Myocyte (in vitro differentiated cells): ENCODE results near the gene KDM4C. TPM values are rescaled to one million over a fixed set of nuclear protein-coding genes. Genes with fewer than 3 reads are reported as not detected.
A peak's percentile ranks its signal among the peaks of the same experiment; 100 is the strongest.
"Not testable (repeated sequence)": the region's sequence is repeated elsewhere in the genome, so short reads cannot be mapped to it uniquely, and the experiment has no call there.

ENCODE experiments used
- DNase-seq: peaks from one replicate; pipeline ENCODE4 v3.0.0-alpha.2; 2012; ENCODE audit warnings: low read depth
- total RNA-seq: library from RNA; depleted of rRNA; stranded (reverse); fragments of >200 nt; gene quantifications from 2 replicates; pipeline ENCODE4 v1.2.3, GENCODE V29; 2014

KDM4C gene
- total RNA-seq, 1 donor from 2014 or later: 17.1 TPM

DNA sequence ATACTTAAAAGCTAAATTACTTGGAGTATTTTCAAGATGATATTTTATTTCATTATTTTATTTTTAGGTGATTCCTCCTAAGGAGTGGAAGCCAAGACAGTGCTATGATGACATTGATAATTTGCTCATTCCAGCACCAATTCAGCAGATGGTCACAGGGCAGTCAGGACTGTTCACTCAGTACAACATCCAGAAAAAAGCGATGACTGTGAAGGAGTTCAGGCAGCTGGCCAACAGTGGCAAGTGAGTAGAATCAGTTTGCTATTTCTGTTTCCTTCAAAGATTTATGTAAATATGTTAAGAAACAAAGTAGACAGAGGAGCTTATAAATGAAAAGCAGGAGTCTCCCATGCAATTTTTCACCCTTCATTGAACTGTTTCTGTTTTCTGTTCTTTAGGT lies 47.8 kb downstream of the KDM4C start:
- DNase-seq: peak; percentile 68

DNA sequence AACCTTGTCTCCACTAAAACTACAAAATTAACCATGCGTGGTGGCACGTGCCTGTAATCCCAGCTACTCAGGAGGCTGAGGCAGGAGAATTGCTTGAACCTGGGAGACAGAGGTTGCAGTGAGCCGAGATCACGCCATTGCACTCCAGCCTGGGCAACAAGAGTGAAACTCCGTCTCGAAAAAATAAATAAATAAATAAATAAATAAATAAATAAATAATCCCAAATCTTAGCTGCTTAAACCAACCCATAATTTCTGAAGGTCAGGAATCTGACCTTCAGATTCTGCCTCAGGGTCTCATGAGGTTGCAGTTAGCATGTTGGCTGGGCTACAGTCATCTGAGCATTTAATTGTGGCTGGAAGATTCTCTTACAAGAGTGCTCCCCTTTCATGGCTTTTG lies 48.5 kb downstream of the KDM4C start:
- DNase-seq: not testable (repeated sequence)

DNA sequence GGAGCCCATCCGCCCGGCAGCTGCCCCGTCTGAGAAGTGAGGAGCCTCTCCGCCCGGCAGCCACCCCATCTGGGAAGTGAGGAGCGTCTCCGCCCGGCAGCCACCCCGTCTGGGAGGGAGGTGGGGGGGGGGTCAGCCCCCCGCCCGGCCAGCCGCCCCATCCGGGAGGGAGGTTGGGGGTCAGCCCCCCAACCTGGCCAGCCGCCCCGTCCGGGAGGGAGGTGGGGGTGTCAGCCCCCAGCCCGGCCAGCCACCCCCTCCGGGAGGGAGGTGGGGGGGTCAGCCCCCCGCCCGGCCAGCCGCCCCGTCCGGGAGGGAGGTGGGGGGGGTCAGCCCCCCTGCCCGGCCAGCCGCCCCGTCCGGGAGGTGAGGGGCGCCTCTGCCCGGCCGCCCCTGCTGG lies 49.9 kb downstream of the KDM4C start:
- not testable (repeated sequence) for DNase-seq

DNA sequence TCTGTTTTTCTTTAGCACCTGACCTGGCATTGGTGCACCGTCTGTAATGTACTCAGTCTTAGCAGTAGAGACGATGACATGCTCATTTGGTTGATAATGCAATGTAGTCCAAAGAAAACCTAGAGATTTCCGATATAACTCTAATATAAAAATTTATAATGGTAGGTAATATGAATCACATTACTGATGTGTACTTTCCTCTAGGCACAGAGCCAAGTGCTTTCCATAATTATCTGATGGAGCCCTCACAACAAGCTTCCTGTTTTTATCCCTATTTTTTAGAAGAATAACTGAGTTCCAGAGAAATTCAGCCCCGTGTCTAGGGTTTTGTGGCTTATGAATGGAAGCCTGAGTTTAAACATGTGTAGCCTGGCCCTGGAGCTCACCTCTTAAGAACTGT lies 53.7 kb downstream of the KDM4C start:
- no peak for DNase-seq

DNA sequence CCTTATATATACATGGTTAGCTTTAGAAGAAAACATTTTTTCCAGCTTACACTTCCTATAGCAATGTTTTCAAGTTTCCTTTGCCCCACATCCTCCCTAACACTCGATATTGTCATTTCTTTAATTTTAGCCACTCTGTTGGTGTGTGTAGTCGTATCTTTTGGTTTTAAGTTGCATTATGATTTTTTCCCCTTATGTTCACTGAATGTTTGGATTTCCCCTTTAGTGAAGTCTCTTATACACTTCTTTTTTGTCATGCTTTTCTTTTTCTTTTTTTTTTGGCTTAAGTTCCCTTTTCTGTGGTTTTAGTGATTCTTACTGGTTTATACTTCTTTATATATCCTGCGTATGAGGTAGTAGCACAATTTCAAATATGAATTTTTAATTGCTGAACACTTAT lies 58.8 kb downstream of the KDM4C start:
- DNase-seq: no peak

DNA sequence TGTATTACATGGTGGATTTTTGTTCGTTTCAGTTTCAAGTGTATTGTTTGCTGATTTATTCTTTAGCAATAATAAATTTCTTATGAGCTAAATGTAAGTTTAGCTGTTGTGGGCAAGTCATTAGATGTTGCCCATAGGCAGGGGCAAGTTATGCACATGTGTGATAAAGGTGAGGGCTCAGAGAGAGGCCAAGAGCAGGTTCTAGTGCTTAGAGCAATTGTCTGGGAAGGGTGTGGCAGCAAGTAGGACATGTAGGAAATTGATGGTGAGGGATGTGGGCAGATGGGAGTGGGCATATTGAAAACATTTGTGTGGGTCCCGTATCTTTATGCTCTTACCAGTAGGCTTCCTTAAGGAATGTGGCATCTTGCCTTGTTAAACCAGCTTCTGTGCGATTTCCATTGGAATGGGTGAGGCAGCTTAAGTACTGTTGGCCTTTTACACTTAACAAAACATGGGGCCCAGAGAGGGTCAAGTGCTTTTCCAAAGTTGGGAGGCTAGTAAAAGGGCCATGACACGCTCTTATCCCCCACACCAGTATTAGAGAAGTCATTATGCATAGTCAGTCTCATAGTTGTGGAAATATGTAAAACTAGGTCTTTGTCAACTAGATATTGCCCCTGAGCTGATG lies 60.6 kb downstream of the KDM4C start:
- no peak for DNase-seq

DNA sequence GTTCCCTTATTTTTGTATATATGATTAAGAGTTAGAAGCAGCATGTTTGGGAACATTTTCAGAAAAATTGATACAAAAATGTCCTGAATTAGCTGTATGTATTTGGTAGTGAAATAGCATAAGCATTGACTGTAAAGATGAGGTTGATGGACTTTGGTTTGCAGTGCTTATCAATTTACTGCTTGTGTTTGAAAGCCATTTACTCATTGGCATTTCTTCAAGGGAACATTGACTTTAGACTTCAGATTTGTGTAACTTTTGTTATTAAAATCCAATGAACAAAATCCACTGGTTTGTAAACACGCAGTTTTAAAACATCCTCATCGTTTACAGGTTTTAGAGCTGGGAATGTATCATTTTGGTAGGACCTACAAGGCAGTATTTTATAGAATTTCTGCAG lies 61.3 kb downstream of the KDM4C start:
- no peak for DNase-seq

DNA sequence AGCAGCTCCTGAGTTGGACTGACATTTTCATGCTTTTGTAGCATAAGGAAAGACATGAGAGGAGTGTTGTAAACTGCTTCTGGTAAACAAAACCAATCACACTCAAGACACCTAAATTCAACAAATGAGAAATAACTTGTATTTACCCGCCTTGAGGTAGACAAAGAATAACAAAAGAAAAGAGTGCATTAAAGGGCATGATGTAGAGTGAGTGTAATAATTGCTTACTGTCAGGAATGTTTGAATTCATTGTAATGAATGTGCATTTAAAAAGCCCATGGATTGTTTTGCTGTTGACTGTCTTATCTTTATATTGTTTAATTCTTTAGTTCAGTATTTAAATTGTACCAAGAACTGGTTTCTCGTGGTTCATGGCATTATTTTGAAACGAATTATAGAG lies 61.8 kb downstream of the KDM4C start:
- no peak for DNase-seq

DNA sequence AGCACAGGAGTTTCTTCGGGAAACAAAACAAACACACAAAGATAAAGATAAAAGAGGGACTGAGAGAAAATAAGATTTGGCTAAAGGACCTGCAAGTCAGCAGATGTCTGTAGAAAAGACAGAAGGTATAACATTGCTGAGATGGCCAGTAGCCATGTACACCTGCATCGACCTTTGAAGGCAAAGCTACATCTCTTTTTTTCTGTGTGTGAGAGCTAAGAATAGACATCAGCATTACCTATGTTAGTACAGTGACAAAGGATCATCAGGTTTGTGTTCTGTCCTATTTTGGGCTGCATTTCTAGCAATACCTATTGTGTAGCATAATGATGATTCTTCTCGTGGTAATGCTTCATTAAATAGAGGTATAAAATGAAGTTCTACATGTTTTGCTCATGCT lies 64.9 kb downstream of the KDM4C start:
- no peak for DNase-seq

DNA sequence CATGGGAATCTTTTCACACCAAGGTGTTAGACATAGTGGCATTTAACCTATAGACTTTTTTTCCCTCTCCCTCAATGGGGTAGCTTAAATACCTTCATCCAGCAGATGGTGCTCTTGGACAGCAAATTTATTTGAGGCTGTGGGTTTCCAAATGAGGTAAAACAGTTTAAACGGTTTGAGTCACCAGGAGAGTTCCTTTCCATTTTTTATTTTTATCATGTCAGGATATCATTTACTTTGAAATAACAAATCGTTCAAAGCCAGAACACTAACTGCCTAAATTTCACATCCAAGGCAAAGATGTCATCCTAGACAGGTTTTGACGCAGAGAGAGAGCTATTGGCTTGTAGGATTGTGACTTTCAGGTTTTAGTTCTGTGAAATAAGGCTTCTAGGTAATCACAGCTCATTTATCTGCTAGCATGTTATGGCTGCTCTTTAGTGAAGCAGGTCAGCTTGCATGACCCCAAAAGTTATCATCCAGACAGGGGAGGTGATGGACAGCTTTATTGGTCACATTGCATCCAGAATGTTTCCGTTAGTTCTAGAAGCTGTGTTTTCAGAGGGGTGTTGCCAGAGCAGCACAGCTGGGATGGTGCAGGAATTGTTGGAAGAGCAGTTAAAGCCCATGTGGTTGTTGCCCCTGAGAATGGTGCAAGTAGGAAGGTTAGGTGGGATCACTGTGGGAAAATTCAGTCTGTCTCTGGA lies 69.8 kb downstream of the KDM4C start:
- DNase-seq: peak; percentile 56

DNA sequence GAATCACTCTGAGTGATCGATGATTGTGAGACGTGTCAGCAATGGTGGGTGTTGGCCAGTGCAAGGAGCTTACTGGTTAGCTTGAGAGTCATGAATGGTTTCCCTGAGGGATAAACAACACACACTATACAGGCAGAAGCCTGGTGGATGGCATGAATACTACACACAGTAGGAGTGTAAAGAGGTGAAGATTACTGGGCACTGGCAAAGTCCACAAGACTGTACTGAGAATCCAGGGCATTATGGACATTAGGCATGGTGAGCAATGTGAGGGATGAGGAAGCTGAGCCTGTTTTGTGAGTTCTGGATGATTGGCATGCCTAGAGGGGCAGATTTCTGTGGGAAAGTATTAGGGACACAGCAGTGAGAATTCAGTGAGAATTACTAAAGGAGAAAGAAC lies 71.3 kb downstream of the KDM4C start:
- no peak for DNase-seq

DNA sequence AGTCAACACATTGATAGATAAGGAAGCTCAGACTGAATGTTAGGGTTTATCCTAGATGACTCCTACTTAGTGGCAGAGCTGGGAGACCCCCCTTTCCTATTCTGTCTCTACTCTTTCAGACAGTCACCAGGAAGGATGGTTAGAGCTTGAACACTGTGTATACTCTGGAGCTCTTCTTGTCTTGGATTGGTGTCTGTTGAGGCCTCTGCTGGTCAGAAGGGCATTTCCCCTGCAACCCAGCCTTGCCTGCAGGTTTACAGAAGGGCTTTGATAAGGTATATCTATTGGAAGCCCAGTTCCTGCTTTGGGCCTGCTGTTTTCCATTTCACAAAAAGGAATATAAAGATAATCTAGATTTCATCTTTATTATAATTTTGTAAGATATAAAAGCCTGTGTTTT lies 71.8 kb downstream of the KDM4C start:
- DNase-seq: no peak

DNA sequence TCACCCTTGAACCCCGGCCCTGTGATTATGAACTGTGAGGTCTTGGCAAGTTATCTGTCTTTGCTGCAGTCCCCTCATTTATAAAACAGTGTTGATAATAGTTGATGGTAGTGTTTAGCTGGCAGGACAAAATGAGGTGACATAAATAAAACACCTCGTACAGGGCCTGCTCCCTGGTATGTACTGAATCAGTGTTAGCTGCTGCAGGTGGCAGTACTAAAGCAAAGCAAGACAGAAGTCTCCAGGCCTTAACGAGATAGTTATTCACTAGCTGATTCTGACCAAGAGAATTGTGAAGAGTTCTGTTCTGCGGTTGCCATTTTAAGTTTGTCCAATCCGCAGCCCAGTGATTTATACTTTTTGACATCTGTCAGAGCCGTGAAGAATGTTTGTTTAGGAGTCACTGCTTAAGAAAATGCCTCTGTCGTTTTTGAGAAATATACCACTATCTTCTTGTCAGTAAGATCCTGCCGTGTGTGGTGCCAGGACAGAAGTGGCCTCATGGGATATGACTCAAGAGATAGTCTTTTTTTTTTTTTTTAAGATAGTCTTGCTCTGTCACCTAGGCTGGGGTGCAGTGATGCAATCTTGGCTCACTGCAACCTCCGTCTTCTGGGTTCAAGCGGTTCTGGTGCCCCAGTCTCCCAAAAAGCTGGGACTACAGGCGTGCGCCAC lies 75.9 kb downstream of the KDM4C start:
- no peak for DNase-seq

DNA sequence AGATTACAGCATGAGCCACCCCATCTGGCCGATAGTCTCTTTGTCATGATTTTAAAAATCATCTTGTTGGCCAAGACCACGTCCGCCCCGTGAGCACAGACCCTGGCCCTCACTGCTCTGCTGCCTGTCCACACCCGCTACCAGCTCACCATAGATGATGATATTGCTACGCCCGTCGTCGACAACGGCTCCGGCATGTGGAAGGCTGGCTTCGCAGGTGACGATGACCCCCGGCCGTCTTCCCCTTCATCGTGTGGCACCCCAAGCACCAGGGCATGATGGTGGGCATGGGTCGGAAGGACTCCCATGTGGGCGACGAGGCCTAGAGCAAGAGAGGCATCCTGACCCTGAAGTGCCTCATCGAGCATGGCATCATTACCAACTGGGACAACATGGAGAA lies 76.5 kb downstream of the KDM4C start:
- DNase-seq: no peak

DNA sequence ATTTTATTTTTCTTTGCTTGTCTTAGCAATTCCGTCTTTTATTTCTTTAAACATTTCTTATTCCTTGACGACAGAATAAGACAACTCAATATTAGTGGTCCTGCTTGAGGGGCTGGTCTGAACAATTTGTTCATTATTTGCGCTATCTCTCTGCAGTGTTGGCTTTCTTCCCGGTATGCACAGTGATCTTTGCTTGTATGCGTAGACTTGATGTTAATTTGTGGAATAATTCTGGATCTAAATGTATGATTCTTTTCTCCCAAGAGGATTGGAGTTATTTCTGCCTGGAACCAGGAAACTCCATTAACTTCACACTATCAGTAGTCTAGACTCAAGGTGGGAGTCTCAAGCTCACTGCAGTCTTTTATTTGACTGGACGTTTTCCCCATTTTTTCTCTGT lies 80.4 kb downstream of the KDM4C start:
- no peak for DNase-seq

DNA sequence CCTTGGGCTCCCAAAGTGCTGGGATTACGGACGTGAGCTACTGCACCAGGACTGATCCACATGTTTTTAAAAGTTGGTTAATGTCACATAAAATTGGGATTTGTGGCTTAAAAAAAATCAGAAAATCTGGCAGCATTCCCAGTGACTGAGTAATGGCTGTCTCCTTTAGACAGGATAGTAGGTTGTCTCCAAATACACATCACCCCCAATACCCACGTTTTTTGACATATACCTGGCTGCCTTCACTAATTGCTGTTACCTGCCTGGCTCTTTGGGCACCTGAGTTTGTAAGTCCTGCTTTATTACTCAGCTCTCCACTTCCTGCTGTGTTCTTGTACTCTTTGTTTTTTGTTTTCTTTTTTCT lies 84.8 kb downstream of the KDM4C start:
- peak; percentile 42 for DNase-seq

DNA sequence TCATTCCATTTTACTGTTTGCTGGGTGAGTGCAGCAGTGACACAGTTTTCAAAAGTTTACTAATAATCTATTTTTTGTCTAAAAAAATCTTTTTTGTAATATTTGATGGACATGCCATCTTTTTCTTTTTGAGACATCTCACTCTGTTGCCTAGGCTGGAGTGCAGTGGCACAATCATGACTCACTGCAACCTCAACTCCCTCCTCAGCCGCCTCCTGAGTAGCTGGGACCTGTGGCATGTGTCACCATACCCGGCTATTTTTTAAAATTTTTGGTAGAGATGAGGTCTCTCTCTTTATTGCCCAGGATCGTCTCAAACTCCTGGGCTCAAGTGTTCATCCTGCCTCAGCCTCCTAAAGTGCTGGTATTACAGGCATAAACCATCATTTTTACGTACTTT lies 86.0 kb downstream of the KDM4C start:
- no peak for DNase-seq

DNA sequence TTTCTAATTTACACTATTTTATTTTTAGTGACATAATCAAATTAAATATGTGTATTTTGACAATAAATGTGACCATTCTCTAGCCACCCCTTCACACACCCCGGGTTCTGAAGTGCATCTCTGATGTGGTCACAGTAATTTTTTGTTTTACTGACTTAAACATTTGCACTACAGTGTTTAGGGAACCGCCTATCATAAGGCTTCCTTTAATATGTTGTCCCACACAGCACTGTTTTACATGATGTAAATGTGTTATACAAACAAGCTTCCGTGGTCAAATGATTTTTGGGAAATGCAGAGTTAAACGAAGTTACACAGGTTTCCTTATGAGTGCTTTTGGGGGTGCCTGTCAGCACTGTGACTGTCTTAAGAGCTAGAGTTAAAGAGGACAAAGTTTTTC lies 86.5 kb downstream of the KDM4C start:
- no peak for DNase-seq

DNA sequence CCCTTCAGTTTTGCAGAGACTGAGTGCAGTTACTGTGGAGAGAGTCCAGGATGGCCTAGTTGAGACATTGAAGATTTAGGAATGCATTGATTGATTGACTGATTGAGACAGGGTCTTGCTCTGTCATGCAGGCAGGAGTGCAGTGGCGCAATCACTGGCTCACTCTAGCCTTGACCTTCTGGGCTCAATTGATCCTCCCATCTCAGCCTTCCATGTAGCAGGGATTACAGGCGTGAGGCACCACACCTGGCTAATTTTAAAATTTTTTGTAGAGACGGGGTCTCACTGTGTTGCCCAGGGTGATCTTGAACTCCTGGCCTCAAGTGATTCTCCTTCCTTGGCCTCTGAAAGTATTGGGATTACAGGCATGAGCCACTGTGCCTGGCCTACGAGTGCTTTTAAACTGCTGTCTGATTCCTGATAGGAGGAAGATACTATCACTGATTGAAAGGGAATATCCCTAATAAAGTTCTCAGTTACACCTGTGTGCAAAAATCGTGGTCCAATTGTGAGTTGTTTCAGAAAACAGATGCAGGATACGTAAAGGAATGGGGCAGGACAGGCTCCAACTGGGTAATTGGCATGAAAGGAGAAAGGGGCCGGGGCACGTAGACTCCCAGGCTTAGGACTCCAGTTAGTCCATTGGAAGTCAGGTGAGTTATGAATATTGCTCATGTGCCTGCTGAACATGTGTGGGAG lies 87.5 kb downstream of the KDM4C start:
- DNase-seq: no peak

DNA sequence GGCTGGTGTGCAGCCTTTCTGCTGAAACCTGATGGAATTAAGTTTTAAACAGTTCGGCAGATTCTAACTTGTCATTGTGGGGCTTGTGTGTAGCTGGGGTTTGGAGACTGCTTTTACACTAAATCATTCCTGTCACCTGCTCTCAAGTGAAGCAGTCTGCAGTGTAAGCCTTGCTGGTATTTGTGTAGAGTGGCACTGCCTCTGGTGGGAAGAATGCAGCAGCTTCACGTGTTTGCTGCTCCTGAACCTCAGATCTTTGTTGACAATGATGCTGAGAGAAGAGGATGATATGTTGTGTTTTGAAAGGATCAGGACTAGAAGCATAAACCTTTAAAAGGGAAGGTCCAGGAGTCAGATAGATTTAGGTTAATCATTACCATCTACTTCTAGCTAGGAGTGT lies 88.1 kb downstream of the KDM4C start:
- DNase-seq: peak; percentile 49

DNA sequence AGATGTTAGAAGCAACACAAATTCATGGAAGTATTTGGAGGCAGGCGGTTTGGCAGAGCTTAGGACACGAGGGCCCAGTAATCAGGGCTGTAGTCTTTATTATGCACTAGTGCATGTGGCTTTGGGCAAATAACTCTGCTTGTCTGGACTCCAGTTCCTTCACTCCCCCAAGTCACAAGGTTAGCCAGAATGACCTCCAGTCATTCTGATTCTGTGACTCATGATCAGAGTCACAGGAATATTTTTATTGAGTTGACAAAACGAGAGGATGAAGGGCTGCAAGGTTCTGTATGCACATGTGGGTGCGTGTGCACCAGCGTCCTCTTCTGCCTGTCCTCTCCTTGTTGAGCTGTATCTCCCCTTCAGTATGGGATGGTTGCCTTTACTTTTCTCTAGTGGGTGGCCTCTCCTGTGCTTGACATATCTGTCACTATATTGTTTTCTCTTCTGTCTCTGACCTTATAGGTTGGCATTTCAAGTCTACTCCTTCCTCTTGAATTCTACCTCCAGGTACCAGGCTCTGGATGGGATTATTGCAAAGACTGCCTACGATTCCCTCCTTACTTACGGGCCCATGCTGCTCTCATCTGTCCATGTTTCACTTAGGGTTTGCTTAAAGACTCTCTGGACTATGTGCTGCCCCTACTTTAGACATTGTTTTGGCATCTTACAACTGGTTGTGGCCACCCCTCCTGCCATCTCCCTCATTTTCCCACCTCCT lies 94.6 kb downstream of the KDM4C start:
- DNase-seq: peak; percentile 84

DNA sequence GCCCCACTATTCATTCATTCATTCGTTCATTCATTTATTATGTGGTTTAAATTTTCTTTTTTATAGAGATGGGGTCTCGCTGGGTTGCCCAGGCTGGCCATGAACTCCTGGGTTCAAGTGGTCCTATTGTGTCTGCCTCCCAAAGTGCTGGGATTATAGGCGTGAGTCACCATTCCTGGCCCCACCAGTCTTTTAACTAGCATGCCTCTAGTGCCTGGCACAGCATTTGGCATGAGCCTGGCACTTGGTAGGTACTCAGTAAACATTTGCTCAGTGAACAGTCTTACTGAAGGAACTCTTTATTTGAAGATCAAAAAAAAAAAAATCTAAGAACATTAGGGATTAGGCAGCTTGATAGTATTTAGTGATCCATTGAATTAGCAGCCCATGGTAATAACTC lies 98.1 kb downstream of the KDM4C start:
- no peak for DNase-seq
